HG03442 (cell line): ENCODE results near the gene LPO.

Experiments
- ATAC-seq: cut with Tn5 transposase; IDR thresholded peaks from one replicate; pipeline ENCODE4 v1.9.1; 2021; ENCODE audit warnings: mild to moderate bottlenecking, moderate library complexity; ENCODE audit not compliant: unreplicated experiment

The LPO gene

DNA sequence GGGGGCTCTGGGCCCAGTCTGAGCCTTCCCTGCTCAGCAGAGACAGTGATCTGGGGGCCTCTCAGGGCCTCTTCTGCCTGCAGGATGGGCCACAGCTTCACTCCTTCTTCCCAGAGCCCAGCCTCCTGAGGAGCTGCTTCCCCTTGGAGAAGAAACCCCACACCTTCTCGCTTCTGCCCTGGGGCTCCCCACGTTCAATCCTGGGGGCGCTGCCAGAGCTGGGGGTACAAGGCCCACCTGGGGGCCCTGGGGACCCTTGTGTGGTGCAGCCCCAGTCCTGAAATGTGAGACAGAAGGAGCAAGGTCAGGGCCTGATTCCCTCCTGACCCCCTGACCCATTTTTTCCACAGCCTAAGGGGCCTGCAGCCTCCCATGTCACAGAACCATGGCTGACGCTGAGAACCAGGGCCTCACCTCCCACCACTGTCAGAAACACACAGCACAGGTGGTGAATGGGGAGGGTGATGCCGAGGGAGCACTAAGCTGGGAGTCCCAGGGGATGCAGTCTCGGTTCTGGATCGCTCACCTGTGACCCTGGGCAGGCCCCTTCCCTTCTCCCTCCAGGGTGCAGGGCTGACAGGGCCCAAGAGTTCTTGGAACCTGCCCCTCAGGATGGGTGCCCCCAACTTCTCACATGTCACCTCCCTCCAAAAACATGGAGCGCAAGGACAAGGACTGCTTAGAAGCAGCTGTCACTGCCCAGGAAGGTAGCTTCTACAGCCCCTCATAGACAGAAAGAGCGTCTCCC is 64.0 kb downstream of the LPO start:
- ATAC-seq = no peak

DNA sequence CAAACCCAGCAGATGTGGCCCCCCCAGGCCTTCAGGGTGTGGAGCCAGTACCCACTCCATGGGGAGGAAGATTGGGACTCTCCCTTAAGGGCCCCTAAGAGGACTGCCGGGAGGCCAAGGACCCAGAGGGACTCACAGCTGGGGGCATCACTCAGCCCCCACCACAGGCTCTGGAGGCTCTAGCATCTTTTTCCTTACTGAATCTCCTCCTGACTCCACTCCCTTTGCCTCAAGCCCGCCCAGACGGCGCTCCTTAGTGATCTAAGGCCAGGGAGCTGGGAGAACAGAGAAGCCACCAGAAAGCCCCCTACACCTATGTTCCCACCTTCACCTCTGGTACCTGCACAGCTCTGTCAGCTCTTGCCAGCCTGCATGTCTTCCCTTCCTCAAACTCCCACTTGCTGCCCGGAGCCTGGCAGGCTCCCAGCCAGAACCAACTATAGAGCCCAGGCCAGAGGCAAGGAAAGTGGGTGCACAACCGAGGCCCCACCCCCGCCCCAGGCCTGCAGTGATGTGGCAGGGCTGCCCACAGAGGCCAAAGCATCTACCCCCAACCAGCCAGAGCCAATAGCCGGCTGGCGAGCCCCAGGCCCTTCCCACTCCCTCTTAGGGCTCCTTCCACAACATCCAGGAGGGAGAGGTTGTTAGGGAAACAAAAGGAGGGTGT is 64.7 kb downstream of the LPO start:
- no peak for ATAC-seq

DNA sequence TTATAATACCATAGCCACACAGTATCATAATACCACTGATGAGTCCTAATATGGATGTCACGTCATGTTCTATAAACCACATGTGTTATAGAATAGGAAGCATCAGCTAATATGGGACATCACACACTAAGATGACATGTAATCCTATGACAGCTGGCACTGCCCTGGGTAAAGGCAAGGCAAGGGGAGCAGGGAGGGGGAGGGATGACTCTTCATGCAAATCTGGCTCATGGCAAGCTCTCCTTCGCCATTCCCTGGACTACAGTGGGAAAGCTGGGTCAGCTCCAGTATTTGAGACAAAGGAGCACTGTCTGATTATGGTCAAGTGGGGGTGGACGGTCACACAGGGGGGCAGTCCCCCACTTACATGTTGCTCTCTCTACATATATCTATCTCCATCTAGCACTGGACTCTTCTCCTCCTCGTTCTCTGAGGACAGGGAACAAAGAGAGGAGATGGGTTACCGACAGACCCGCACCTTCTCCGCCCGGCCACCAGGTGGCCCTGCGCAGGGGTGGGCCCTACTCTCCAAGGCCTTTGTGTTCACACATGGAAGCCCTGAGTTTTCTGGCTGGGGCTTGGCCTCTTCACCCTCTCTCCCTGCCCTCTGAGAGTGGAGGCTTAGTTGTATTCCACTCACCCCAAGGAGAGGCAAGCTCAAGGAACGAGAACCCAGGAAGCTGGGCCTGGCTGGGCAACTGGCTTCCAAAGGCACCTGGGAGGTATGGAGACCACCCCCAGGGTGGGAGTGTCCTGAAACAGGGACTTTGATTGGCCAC is 65.8 kb downstream of the LPO start:
- ATAC-seq = peak; percentile 54

DNA sequence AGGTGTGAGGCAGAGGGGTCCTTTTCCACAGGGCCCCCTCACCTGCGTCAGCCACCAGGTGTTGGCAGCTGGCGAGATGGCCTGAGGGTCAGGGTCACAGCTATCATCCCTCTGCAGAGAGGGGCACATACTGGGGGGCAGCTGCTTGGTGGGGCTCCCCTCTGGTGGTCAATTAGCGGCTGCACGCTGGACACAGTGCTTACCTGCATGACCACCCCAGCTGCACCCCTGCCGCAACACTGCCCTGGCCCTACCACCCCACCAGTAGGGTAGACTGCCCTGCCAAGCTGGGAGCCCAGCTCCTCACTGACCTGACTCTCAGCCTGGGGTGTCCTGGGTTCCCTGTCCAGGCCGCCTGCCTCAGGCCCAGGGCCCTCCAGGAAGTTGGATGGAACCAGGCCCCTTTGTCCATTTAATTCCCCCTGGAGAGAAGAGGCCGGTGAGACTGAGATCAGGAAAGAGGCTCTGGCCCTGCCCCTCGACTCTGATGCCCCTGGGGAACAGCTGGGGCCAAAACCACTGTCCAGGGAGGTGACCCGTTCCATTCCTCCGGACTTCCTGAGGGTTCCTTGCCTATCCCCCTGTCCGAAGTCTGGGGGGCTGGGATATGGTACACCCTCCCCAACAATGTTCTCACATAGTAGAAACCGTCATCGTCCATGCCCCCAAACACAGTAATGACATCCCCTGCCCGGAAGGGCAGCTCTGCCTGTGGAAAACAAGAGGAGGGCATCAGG is 66.5 kb downstream of the LPO start:
- ATAC-seq = no peak

DNA sequence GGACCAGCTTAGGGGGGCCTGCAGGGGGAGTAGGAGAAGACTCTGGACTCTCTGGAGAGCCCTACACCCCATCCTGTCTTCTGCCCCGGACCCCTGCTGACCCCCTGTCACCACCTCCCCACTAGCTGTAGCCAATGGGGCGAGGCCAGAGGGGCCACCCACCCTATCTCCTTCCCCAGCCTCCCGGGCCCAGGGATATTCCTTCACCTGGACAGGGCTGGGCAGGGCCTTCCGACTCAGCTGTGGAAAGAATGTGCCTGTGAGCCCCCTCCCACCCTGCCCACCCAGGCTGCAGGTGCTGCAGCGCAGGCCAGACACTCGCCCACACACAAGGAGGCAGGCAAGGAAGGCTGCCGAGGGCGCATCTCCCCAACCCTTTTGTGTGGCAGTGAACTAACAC is 67.2 kb downstream of the LPO start:
- ATAC-seq = no peak

DNA sequence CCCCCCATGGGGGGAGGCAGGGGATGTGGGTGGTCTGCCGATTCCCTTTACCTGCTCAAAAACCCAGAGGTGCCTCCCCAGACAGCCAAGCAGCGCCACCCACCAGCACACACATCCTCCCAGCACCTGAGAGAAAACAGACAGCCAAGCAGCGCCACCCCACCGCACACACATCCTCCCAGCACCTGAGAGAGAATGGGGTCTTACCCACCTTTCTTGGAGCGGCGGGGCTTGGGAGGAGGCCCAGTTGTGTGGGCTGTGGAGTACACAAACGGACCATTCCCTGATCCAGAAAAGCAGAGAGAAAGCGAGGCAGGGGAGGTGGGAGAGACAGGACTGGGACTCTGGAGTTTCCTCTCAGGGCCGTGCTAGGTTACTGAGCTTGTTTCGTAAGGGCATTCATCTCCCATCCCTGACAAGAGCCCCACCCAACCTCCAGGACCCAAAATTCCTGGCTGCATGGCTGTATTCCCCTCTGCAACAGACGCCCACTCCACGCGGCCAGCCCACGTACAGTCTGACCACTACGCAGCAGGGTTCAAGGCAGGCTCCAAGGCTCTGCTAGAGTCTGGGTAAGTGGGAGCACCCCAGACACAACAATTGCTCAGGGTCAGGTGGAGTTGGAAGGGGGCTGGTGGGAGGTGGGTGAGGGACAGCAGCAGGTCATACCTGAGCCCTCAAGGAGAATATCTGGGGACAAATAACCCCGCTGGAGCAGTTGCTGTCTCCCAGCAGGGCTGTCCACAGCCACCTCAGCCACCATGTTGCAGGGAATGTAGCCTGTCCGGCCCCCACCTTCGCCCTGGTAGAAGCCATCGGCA is 68.0 kb downstream of the LPO start:
- no peak for ATAC-seq

DNA sequence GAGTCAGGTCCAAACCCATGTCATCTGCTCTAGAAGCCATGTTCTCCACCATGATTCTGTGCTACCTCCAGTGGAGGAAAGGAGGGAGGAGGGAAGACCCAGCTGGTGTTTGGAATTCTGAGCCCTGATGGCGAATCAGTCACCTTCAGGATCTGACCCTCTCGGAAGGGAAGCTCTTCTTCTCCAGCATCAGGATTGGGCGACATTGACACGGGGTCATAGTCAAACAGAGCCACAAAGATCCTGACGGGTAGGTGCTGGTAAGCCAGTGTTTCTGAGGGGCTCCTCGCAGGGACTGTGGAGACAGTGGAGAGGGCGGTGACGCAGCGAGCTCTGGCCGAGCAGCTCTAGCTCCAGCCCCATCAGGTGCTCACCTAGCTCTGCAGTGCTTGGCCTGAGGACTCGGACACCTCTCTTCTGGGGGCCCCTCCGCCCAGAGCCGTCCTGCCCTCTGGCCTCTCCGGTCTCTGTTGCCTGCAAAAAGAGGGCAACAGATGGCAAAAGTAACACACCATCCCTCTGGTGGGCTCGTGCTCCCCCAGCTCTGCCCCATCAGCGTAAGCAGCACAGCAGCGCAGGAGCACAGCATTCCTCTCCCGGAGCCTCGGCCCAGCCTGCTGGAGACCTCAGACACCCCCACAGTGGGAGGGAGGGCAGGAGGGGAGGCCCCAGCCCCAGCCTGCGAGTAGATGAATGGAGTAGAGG is 69.2 kb downstream of the LPO start:
- no peak for ATAC-seq

DNA sequence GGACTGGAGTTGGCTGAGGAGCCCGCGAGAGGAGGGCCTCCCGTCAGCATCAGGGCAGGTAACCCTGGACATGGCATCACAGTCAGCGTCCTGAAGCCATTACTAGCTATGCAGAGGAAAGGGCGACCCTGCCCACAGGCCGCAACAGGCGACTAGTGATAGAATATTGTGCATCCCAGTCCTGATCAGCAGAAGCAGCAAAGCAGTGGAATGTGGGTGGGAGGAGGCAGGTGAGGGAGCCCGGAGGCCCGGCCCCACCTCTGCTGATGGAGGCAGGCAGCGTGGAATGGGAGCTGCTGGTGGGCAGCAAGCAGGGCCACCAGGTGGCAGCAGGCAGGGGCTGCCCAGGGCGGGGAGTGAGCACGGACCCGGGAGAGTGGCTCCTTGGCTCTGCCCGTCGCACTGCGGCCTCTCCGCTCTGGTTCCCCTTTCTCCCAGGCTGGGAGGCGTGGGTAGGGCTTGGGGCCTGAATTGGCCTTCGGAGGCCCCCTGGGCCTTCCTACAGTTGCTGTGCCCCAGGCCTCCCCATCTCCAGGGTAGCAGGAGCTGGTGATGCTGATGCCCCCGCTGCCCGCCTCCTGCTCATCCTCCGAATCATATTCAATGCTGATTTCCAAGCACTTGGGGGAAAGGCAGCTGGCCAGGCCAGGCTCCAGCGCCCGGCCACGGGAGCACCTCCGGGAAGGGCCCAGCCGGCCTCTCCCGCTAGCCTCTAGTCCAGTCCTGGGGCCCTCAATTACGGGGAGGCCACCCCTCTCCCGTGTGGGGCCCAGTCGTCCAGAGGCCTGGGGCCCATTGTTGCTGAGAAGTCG is 70.0 kb downstream of the LPO start:
- ATAC-seq = no peak

DNA sequence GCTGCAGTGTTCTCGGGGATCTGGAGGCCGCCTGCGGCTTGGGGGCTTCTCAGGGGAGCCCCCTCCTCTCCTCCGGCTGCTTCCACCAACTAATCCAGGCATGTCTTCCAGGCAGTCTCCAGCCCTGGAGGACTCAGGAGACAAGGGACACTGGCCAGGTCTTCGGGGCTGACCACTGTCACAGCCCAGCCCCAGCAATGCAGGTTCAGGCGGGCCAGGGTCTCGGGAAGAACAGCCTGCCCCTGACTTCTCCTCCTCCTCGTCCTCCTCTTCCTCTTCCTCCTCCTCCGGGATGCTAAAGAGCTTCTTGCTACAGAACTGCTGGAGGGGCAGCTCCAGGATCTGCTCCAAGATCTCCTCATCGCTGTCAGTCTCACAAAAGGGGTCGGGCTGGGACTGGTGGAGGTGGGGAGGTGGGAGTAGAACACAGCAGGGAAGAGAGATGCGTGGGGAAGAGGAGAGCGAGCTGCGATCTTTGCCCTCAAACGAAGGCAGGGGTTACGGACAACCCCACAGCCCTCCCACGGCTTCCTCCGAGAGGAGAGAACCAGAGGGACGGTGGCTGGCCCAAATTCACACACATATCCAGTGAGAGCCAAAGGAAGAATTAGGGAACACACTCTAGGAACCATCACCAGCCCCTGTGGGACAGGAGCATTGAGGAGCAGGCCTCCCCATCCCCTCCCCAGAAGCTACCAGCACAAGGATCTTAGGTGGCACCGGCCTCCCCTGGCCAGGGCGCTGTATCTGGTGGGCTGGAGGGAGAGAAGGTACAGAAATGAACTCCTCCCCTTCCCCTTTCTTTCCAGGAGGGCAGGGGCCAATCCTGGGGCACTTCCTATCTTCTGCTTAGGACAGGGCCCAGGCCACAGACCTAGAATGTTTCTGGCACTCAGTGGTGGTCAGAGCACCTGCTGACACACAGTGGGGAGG is 70.9 kb downstream of the LPO start:
- ATAC-seq = no peak

DNA sequence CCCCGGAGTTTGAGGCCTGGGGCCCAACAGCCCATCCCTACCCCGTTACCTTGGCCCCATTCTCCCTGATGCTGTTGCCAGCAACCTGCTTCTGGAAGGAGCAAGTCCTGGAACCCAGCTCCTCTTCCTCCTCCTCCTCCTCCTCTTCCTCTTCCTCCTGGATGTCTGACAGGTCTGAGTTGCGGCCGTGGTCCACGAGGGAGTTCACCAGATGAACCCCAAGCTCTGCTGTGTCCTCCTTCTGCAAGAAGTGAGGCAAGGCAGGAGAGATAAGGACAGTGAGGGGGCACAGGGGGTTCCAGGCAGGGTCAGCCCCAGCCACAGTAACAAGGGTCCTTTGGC is 71.5 kb downstream of the LPO start:
- no peak for ATAC-seq

DNA sequence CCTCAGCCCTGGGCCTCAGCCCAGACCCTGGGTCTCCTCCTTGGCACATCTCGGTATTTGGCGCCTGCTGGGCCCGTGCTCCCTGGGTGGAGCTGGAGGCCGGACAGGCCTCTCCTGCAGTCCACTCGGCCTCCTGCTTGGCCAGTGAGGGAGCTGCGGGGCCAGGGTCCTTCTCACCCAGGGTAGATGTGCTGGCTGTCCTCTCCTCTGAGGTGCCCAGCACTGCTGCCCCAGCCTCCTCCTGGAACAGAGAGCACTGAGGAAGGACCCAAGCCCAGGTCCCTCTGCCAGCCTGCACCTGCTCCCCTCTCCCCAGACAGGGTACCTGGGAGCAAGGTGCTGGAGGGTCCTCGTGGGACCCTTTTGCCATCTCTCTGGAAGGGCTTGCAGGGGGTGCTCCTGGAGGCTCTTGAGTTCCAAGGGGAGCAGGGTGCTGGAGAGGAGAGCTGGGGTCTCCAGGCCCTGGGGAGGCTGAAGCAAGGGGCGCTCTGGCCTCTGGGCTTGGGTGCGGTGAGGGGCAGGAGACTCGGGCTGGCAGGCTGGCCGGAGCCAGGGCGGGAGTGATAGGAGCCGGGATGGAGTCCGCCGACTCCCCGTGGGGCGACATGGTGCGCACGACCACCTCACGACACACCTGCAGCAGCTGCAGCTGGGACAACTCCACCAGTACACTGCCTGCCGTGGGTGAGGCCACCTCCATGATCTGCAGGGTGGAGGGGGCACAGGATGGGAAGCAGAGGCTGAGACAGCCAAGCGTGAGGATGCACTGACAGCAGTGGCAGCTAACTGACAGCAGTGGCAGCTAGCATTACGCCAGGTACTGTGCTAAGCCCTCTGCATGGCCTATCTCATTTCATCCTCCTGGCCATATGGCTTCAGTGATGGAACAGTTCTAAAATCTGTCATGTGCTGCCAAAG is 72.4 kb downstream of the LPO start:
- ATAC-seq = no peak

DNA sequence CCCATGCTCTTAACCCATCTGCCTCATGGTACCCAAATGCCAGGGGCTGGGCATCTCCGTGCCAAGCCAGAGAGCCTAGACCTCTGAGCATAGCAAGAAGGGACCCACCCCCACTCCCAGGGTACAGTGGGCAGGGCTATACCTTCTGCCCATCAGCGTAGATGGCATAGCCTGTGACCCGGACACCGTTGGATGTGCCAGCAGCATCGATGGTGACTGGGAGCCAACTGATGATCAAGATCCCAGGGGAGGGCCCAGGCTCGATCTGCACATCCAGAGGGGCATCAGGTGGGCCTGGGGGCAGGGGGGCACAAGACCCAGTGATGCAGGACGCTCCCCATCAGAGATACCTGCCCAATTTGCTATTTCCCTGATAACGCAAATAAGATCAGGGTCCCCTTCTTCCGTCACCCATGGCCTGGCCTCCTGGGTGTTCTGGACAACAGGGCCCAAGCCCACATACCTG is 73.1 kb downstream of the LPO start:
- ATAC-seq = no peak

DNA sequence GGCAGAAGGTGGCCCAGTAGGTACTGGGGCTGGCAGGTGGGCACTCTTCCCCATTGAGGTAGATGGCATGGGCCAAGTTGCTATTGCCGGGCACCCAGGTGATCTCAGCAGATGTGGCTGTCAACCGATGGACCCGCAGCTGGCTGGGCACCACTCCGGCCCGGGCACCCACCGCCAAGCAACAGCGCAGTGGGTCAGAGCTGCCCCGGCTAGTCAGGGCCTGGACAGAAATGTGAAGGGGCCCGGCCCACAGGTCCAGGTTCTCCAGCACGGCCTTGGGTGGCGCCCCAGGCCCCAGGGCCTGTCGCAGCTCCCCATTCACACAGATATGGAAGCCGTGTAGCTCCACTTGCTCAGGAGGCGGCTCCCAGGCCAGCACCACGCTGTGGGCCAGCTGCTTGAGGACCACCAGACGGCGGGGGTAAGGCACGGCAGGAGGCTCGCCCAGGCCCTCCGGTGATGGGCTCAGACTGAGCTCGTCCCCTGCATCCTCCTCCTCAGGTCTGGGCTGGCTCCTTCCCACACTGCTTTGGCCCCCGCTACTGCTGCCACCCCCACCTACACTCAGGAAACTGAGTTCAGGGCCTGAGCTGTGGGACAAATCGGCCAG is 73.7 kb downstream of the LPO start:
- ATAC-seq = no peak

DNA sequence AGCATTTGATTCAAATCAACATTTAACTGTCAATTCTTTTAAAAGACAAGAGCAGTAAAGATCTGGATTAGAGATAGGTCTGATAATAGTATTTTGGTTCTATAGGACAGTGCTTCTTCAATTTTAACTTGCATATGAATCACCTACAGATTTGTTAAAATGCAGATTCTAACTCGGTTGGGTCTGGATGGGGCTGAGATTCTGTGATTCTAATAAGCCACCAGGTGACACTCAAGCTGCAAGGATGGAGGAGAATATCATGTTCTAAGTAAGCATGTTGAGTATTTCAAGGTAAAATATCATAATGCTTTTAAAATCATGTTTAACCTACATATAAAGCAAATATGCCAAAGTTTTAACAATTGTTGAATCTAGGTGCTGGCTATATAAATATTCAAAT is 74.4 kb downstream of the LPO start:
- no peak for ATAC-seq

DNA sequence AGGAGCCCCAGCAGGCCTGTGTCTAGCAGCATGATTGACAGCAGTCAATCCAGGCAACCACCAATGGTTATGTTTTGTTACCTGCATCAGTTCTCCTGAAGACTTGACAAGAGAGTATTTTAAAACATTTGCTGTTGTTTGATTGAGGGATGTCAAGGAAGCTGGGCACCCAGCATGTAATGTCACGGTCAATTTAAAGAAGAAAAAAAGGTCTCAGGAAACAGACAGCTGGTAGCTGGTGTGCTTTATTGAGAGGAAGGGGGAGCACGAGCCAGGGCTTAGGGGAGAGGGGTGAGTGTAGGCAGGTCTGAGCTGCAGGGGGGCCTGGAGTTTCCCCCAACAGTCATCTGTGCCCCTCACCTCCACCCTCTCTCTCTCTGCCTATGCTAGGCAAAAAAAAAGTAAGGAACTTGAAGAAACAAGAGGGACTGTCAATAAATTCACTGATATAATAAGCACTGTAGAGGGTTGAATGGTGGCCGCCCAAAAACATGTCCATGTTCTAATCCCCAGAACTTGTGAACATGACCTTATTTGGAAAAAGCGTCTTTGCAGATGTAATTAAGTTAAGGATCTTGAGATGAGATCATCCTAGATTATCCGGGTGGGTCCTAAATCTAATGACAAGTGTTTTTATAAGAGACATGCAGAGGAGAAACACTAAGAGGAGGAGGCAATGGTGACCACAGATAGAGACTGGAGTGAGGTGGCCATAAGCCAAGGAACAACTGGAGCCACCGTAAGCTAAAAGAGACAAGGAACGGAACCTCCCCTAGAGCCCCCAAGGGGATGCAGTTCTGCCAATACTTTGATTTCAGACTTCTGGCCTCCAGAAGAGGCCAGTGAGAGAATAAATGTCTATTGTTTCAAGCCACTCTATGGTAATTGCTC is 75.7 kb downstream of the LPO start:
- no peak for ATAC-seq

DNA sequence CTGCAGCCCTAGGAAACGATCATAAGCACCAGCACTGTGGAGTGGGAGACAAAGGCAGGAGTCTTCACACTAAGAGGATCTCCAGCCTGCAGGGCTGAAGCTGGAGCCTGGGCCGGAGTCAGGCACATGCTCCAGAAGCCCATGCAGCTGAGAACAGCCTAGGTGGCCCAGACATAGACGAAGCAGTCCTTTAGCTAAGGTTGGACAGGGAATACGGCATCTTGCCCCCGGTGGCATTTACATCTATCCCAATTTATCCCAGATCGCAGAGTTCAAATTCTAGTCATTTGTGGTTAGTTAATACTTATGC is 76.3 kb downstream of the LPO start:
- no peak for ATAC-seq
